NCI-H2196 (cell line): Measurements from ENCODE around the gene RHOU.

Experiments
- DNase-seq: peaks from one replicate; lab custom pipeline; 2025; ENCODE audit not compliant: unreplicated experiment; lab: John Stamatoyannopoulos, UW

Gene RHOU

DNA sequence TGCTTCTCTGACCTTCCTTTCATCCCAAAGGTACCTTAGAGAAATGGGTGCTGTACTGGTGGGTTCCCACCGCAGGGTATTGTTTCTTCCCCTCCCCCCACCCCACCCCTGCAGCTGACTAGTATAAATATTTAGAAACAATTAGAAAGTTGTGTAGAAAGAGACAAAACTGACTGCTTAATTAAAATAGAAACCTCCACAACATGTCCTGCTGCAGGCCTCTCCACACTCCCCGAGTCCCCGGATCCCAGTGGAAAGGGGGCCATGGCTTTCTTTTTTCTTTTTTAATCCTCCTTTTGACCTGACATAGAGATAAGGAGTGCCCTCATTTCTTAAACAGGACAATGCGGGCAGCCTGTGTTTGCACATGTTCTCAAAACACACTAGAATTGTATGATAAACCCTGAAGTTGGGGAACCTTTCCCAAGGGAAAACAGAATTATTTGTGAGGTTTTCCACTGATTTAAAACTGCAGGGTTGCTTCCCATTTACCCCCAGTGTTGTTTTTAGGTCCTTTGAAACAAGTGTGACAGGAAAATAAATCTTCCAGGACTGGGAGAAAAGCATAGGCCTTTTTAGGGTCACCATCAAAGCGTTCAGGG, 1.7 kb downstream of the RHOU start:
- DNase-seq, result no peak

DNA sequence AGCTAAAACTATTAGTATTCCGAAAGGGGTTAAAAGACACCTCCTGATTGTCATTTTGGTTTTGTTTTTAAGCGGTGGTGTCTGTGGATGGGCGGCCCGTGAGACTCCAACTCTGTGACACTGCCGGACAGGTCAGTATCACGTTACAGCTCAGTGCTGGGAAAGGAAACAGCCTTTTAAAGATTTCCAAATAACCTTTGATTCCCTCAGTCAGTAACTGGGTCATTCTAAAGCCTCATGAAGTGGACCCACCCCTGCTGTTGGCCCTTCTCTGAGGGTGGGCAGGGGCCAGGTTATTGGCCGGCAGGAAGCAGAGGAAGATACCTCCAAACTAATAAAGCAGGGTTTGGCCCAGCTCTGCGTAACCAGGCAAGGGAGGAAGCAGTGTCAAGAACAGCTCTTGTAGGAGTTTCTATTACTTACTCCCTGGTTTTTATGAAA, 2.3 kb downstream of the RHOU start:
- no peak for DNase-seq

DNA sequence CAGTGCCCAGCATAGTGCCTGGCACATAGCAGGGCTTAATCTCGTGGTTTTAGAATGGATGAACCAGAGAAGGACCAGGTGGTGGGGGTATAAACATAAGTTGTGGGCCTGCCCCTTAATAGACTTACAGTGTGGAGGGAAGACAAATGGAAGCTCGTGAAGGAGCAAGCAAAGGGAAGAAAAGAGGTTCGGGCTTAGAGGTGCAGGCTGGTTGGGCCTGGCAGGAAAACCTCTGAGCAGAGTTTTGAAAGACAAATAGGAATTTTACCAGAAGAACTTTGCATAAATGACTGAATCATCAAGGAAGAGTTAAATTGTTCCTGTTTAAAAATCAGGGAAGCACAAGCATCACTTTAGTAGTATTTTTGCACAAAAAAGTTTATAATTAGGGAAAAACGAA, 4.5 kb downstream of the RHOU start:
- DNase-seq, result no peak

DNA sequence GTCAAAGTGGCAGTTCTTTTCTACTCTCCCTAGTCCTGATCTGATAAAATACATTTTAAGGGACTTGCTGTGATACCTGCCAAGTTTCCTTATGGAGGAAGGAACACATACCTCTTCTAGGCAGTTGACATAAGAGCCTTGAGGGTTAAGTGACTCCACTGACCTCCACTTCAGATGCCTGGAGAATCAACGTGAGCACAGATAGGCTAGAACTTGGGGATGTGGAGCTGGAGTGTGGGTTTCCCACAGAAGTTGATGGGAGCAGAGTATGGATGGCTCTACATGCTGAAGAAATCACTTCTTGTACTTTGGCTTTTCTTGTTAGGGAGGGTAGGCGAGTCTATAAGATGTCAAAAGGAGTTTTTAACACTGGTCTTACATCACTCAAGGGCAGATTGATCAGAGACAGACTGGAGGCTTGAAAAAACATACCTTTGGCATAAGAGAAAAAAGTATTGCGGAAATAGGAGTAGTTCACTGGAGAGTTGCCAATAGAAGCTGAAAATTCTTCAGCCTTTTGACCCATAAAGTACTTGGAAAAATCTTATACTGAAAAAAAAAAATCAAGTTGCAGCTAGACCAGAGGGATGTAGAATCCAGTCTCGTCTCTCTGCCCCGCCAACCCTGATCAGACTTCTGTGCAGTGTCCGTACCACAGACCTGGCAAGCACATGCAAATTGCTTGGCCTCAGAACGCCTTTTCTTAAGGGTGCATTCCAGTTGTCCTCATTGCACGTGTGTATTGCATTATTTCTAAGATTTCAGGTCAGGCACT, 5.5 kb downstream of the RHOU start:
- no peak for DNase-seq

DNA sequence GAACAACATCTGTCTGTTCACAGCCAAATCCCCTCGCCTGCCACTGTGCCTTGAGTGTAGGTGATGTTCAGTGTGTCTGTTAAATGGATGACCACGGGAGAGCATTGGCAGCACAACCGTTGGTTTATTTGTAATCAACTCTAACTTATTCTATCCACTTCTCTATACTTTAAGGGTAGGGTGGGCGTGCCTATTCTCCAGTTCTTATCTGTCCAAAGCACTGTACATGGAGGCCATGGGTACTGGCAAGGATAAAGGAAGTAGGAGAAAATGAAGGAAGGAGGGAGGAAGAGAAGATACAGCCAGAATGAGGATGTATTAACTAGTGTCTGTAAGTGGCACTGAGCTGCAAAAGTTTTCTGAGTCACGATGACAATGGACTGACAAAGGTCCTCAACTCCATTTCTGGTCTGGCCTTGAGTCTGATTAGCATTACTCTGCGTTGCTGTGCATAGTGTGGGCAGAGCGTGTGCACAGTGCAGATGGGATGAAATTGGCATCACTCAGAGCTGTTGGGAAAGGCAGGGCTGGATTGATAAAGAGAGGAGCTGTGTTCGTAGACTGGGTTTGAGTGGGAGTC, 7.1 kb downstream of the RHOU start:
- no peak for DNase-seq

DNA sequence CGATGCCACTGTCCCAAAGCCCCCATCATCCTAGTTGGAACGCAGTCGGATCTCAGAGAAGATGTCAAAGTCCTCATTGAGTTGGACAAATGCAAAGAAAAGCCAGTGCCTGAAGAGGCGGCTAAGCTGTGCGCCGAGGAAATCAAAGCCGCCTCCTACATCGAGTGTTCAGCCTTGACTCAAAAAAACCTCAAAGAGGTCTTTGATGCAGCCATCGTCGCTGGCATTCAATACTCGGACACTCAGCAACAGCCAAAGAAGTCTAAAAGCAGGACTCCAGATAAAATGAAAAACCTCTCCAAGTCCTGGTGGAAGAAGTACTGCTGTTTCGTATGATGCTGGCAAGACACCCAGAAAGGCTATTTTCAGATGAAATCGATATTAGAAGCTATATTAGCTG, 8.1 kb downstream of the RHOU start:
- DNase-seq, result no peak

DNA sequence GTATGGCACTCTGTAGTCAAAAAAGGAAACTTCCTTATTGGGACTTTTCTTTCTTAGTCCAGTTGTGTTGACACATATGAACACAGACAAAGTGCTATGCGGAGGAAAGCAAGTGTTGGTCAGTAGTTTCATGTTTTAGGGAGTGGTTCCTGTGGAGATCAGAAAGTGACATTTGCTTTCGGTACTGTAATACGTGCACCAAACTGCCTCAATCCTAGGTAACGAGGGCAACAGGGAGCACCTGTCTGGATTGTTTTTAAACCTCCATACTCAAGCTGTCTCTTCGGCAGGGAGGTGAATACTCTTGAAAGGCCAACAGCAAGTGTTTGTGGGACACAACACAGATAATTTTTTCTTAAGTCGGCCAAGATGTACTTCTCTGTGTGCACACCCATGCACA, 9.1 kb downstream of the RHOU start:
- no peak for DNase-seq

DNA sequence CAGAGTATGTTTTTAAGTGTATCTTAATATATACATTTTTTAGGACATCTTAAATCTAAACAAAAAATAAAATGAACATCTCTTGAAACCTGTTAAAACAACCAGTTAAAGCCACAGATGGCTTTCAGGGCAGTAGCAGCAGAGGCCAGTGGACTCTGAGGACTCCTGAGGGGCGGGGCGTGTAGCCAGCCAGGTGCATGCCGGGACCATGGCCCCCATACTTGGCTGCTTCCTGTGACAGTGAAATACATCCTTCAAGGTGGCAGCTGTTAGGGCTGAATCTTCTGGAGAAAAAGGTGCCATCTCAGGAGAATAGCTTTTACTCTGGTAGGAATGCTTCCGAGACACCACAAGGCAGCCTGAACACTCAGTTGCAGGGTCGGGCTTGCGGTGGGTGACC, 9.6 kb downstream of the RHOU start:
- no peak for DNase-seq

DNA sequence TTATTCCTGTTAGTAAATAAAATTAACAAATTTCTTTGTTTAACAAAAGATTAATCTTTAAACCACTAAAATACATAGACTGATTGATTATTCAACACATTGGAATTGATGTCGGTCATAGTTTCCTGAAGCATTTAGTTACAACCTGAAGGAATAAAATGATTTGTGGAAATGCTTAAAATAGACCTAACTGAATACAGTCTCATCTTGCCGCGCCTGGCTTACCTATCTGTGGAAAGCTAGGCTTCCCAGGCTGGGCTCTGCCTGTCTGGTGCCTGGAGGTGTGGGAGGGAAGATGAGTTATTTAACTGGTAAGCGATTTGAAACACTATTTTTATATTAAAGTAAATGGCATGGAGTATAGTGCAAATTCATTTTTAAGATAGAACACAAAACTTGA, 10.2 kb downstream of the RHOU start:
- DNase-seq, result no peak

DNA sequence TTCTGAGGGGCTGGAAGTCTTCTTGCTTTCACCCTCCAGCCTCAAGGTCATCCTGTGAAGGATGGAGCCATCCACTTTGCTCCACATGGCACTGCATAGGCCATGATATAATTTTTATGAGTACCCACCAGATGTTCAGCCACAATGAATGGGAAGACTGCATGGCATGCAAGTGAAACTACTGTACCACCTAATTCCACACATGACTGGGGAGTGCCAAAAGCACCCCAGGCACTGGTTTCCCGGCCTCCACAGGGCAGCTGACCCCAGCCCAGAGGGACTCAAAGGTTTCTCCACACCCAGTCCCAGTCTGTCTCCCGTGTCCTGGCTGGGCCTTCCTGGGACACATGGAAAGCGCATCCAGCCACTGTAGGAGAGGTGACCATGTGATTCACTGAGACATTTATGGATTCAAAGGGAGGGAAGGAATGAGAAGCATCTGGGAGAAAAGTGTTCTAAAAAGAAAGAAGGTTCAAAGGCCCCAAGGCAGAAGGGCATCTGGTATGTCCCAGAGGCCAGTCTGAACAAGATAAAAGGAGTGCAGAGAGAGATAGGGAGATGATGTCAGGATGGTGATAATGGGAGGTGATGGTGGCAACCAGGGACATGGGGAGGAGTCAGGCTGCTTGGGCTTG, 12.1 kb downstream of the RHOU start:
- no peak for DNase-seq

DNA sequence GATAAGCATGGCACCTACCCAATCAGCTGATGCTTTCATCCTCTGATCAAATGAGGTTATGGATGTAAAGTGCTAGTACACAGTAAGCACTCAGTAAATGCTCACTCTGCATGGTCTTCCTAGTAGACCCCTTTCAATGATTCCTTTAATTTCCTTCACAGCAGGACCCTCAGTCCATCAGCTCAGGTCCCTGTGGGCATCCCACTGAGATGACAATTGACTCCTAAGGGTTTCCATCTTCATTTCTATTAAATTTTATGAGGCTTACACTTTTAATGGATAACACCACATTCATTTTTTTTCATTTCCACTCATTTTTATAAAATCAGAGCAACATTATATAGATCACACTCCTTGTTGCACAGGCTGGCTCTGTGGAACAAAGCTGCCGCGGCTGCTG, 12.8 kb downstream of the RHOU start:
- no peak for DNase-seq

DNA sequence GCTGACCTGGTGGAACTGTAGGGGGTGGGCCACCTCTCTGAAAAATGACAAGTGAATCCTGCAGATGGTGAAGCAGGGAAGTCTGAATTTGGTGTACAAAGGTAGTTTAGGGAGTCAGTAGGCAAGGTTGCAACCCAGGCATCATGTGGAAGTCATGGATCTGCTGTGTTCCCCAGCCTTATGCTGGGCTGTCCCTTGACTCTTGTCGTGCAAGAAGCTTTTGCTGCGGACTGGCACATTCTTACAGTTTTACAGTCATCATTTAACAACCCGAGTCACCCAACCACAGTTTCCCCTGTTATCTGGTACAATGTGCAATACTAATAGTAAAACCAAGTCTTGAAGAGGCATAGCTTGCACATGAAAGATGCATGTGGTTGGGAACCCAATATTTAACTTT, 13.2 kb downstream of the RHOU start:
- DNase-seq, result no peak

DNA sequence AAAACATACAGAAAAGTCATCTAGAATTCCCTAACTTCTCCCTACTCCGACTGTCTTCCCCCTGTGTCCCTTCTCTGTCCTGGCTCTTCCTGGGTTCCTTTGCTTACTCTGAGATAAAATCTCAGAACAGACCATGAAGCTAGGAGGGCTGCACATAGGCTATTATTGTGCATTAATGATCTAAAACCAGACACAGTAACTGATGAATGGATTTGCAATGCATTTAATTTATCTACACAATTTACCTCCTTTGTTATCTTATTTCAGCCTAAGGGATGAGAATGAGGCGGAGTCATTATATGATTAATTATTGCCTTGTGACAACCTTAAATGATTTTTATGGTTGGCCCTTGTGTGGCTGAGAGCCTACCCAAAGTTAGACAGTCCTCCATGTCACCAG, 14.5 kb downstream of the RHOU start:
- DNase-seq, result no peak

DNA sequence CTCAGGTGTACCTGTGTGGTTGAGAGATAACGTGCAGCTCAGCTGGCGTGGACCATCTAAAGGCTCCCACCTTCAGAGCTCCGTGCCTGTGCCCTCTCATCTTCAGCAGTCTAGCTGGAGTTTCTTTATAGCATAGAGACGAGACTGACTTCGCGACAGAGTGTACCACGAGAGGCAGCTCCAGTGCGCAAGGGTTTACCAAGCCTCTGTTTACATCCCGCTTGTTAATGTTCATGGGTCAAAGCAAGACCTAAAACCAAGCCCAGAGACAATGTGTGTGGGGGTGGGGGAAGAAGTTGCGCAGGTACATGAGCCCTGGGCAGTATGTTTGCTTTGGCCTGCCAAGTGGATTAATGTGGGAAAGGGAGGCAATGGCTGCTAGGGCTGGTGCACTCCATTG, 15.6 kb downstream of the RHOU start:
- no peak for DNase-seq

DNA sequence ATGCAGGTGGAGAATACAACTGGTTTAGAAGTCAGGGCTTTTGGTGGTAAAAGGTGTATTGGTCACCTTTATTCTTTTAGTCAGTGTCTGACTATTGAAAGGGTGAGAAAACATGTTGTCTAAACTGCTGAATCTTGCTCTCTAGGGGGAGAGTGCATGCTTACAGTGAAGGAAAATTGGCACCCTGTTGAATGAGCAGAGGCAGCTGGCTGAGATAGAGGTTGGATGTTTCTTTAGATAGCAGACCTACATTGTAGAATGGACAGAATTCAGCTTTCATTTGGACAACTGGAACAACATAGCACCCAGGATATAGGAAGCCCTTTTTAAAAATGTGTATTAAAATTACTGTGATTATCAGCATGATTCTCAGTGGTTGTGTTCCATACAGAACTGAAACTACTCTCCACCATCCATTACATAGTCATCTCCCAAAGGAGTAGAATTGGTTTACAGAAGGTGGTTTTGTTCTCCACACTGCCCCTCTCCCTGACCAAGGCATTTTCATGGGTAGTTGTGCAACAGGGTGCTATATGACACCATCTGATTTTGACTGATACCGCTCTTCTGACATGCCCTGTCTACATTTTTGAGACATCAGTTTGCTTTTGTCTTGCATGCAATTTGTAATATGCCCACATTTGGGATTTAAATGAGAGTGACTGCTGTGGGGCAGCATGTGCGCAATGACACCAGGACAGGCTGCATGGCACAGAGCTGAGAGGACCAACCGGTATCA, 16.2 kb downstream of the RHOU start:
- no peak for DNase-seq

DNA sequence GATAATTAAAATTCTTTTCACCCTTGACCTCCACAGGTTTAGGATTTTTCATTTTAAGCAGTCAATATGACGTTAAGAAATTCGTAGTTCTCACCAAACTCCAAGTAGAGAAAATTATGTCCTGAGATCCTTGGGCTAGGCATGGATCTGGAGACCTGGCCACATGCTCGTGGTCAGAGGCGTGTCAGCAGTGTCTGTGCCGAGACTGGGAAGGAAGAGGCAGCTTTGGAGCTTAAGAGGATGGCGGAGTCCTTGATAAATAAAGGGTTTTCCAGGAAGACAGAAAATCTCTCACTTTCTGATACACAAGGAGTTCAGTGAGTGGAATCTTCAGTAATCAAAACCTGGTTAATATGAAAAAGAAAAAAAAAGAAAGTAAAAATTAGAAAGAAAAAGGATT, 17.0 kb downstream of the RHOU start:
- no peak for DNase-seq

DNA sequence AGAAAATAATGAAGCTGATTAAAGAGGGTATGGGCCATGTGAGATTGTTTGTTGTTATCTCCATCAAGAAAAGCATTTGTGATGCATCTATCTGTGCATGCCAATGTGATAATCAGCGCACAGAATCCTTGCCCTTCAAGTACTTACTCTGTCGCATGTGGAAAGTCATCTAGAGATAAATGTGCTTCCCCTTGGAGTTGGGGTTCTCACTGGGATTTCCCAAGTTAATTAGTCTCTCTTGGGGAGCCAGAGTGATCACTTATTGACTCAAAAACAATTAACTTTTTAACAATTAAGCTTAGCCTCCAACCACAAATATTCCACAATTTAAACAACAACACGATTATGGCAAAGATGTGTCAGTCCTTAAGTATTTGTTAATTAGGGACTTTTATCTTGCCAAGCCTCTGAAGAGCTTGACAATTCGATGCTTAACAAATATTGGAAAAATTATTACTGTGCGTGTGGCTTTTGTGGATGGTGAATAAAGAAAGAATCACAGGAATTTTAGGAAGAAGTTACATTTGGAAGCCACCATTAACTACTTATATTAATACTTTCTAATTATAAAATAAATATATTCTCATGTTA, 17.5 kb downstream of the RHOU start:
- no peak for DNase-seq

DNA sequence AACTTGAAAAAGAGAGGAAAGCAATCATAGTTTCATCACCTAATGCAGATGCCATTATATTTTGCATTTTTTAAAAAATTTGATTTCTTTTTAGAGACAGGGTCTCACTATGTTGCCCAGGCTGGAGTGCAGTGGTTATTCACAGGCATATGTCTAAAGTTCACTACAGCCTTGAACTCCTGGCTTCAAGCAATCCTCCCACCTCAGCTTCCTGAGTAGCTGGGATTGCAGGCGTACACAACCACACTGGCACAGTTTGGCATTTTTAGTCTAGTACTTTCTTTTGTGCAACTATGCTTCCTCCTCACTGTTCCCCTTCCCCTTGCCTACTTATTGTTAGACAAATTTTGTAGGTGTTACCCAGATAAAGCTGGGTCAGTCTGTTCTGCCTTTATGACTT, 18.0 kb downstream of the RHOU start:
- DNase-seq, result no peak

DNA sequence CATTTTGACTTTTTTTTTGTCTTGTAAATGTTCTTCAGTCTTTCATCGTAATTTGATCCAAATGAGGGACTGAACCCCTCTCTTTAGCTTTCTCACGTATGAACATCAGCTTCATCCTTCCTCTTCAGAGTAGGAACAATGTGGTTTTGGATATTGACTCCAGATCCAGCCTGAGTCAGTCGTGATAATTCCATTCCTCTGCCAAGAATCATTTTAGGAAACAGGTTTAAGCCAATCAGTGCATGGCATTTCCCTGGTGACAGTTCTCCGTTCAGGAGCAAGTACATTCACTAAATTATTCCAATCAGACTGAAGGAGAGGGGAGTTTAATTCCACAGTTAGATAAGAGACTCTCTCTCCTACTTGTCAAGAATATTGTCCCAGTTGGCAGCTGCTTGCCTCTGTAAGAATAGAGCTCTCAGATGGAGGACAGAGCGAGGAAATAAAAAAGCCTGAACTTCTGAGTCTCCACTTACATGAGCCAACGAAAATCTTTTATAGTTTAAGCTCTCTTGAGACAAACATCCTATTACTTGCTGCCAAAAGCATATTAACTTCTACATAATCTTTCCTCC, 18.6 kb downstream of the RHOU start:
- no peak for DNase-seq

DNA sequence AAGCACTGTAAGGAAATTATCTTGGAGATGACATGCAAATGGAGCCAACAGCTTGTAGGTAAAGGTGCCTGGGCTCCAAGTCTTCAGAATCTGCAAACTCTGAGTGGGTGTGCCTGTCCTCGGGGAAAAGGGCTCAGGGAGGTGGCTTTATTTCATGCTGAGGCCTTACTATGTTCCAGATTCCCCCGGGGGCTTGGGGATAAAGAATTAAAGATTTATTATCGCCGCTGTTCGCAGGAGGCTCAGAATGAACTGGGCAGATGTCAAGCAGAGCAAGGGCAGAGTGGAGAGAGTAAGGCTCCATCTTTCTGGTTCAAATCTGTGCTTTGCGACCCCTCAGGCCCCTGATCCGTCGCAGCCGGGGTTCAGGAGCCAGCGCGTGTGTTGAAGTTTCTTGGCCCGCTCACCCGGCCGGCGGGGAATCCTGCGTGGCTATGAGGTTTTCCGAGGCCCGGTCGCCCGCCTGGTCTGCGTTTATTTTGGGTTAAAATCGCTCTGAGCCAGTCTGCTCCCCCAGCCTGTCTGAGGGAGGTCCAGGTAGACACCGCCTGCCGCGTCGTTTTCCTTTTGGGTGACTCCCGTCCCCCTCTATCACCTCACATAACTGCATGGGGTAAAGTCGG, 19.5 kb downstream of the RHOU start:
- DNase-seq, result no peak
